Stimulated activated CD8-positive, alpha-beta memory T cell treated with anti-CD3 and anti-CD28 coated beads, Interleukin-15, amount 100 ng/mL, for 4 hours (primary cell): ENCODE measurements around the gene CABP4.
A peak's percentile ranks its signal among the peaks of the same experiment; 100 is the strongest.

Source experiments
- DNase-seq, 2 donors: peaks; one replicate each; pipeline ENCODE4 v3.0.0-alpha.2; 2020; ENCODE audit warnings: low read depth in 2 of 2

Gene CABP4

DNA sequence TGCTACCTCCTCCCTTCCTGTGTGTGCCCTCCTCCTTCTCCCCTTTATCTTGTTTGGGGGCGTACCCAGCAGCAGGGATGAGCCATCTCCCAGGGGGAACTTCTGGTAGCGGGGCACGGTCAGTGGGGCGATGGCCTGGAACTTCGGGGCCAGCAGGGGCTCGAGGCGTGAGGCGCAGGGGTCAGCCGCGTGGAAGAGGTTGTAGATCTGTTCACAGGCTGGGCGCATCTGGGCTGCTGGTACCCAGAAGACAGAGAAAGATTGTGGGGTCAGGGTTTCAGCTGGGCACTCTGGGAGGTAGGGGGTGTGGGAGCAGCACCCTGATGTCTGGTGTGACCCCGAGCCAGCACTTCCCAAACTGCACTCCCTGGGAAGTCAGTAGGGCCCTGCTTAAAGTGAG, 41.0 kb downstream of the CABP4 start:
- no peak for DNase-seq

DNA sequence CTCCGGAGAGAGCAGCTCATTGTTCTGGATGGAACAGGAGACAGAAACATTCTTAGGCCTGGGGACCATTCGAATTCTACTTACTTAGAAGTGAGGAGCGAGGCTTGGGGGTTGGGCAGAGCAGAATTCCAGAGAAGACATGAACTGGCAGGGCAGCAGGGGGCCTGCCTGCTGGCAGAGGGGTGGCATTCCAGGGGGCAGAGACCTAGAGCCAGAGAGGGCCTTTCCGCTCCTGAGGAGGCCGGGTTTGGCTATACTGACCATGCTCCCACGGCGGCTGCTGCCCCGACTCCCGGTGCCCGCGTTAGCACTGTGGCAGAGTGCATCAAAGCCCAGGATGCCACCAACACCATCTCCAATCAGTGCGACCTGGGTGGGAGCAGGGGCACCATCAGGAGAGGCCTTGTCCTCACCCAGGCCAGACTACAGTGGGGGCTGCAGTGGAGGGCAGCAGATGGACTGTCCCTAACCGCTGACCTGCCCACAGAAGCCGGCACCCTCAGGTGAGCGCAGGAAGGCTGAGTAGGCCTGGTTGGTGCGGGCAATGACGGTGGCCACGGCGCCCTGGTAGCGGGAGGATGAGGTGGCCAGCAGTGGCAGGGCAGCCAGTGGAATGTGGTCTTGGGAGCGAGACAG, 42.6 kb downstream of the CABP4 start:
- no peak for DNase-seq

- no peak for DNase-seq
Measured at GRCh38 chr11:67498544-67498972, 43.4 kb downstream of the CABP4 start.

DNA sequence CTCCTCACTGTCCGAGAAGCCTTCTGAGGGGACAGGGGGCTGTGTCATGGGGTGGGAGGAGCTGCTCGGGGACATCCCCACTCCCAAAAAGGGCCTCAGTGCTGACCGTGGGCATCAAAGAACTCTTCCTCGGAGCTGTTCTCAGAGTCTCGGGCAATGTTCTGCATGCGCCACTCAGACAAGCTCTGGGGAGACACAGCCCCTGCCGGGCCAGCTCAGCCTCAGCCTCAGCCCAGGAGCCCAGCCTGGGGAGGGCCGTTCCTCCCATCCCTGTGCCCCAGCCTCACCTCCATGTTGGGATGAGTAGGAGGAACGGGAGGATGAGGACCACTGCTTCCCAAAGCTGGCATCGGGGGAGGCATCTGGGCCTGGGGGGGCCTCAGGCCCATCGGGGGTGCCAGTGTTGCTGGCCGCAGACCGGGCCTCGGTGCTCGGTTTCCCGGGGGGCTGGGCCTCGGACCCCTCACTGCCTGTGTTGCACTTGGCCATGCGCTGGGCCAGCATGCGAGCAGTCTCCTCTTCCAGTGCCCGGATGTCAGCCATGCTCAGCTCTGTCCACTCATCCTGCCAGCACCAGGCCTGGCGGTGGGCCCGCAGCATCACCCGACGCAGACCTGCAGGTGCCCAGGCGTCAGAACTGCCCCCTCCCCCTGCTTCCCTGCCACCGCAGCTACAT, 44.8 kb downstream of the CABP4 start:
- DNase-seq, result no peak

- no peak for DNase-seq
Measured at GRCh38 chr11:67500484-67500821, 45.3 kb downstream of the CABP4 start.

DNA sequence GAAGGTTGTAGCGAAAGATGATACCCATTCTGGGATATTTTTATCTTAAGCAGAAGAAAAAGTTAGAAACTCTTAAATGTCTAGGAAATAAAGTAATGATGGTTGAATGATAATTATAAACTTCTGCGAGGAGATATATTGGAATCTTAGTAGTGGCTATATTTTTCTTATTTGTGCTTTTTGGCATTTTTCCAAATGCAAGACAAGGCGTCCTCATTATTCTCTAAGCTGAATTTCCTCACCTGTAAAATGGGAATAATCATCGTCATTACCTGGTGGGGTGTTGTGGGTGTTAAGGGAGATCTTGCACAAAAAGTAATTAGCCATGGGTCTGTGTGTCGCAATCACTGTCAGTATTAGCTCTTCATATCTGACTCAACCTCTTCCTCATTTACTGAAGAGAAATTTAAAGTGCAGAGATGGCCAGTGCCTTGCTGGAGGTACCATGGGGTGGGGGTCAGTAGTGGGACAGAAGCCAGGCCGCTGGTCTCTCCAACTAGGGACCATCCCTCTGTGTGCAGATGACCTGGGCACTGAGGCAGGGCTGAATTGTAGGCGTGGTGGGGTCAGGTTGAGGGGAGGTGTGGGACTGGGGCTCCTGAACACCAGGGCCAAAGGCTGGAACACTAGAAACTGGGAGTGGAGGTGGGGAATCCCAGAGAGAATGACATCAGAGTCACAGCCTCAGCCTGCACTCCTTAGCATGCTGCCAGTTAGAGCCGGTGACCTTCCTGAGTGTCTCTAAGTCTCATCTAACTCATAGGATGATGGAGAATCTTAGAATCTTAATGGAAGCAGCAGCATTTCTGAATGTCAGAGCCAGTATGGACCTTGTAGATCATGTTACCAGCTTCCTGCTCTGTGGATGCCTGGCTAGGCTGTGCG, 45.9 kb downstream of the CABP4 start:
- DNase-seq, result no peak

- DNase-seq, result no peak
Measured at GRCh38 chr11:67501854-67502253, 46.7 kb downstream of the CABP4 start.

- DNase-seq, result no peak
Measured at GRCh38 chr11:67502328-67502979, 47.3 kb downstream of the CABP4 start.

GRCh38 chr11:67503119-67504004, 48.2 kb downstream of the CABP4 start:
- no peak for DNase-seq

- DNase-seq, result no peak
Measured at GRCh38 chr11:67504005-67504949, 49.1 kb downstream of the CABP4 start.

GRCh38 chr11:67504950-67505581, 49.9 kb downstream of the CABP4 start, which contains the start of gene PITPNM1:
TSS of gene PITPNM1 (minus strand) at chr11:67505363. CDS start at chr11:67504180, 1,183 bp downstream.
- DNase-seq, result peak in 1 of 2 donors; percentile 62

DNA sequence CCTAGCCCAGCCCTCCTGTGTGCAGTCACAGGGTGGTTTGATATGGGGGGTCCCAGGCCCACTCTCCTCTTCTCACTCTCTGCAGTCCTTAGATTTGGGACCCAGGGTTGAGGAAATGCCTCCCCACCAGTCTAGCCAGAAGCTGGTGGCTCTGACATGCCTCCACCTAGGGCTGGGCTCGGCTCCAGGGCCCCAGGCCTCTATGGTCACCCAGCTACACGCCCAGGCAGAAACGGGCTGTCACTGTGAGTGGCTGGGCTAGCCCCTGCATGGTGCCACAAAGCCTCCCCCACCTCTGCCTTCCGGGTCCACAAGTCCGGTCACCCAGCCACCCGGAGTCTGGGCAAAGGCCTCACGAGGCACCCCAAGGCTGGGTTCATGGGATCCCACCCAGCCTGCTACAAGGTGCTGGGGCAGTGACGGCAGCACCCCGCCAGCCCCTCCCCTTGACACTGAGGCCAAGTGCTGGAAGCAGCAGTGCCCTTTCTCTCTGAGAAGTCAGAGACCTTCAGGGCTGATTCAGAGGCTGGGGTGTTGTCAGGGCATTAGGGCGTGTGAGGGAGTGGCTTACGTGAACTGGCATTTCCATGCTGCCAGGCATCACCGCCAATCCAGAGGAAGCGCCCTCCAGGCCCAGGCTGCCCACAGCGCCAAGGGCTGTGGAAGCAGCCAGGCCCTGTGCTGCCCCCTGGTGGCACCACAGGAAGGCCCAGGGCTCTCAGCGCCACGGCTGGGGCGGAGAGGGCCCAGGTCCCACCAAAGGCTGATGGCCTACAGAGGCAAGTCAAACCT, 50.6 kb downstream of the CABP4 start:
- peak; percentile 74 to 82 for DNase-seq

GRCh38 chr11:67506426-67507051, 51.4 kb downstream of the CABP4 start:
- no peak for DNase-seq

DNA sequence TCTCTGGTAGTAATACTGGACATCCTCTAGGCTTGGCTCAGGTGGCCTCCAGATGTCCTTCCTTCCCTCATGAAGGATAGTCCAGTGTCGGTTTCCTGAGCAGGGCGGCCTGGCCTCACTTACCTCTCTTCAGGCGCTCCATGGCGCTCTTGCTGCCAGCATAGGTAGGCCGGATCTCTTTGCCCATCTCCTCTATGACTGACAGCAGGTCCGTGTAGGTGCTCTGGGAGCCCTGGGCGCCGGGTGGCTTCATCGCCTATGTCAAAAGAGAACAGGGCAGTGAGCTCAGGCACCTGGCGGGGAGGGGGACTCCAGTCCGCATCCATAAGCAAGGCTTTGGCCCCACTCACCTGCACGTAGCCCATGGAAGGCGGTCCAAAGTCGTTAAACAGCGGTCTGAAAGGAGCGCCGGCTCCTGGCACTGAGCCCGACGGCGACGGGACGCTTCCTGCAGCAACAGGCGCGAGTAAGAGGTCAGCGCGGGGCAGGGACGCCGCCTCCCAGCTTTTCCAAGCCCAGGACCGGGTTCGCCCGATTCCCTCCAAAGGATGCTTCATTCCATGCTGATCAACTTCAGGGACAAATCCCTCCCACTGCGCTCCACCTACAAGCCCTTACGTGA, 52.2 kb downstream of the CABP4 start:
- DNase-seq, result no peak

- peak; percentile 93 for DNase-seq
Measured at GRCh38 chr11:67507864-67508485, 52.8 kb downstream of the CABP4 start, which contains the start of gene CDK2AP2. TSS of gene CDK2AP2 (minus strand) at chr11:67508162. CDS start at chr11:67508082, 80 bp downstream.

GRCh38 chr11:67508486-67509121, 53.5 kb downstream of the CABP4 start:
- peak; percentile 95 to 98 for DNase-seq

- no peak for DNase-seq
Measured at GRCh38 chr11:67510023-67510345, 54.8 kb downstream of the CABP4 start.
